ENCODE data around the gene SEC24D. TPM values are rescaled to one million over a fixed set of nuclear protein-coding genes. Genes with fewer than 3 reads are reported as not detected.

The SEC24D gene
- total RNA-seq, 1 experiment from 2014 or later, result 61.5 TPM

DNA sequence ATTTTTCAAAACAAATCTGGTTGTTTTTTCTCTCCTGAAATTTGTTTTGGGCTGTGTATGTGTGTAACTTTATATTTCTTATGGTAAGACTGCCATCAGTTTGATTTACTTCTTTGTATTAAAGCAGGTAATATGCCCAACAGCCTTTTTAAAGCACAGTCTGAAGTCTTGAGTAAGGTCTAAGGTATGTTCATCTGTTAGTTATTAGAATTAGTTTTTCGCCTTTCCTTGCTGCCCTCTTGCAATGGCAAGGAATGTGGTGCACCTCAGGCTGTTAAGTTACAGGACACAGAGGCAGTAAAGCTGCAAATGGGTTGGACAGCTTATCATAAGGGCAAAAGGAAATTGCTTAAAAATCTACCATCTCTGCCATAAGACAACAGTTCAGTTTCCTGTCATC is 79.0 kb downstream of the SEC24D start:
- WGBS (ENCODE audit: extremely low coverage, insufficient read length, low lambda C conversion rate), result no CpG with 5 or more reads among the region's 1 CpG
- H3T11ph ChIP-seq (ENCODE audit: low read length), result no peak overlapping the region
- no peaks in the 10 kb centered on the region for H4K20me1 ChIP-seq (ENCODE audit: control insufficient read depth, insufficient read depth, insufficient read length)
- no peaks in the 10 kb centered on the region for H3K4me1 ChIP-seq (ENCODE audit: insufficient read depth, low read length)
- H3K27ac Mint-ChIP-seq, result no peak overlapping the region; a peak in 1 of 7 replicates
- H2BK15ac ChIP-seq (ENCODE audit: low read depth, low read length), result no peak overlapping the region
- H3K79me2 ChIP-seq (ENCODE audit: insufficient read depth, low read length), result no peaks in the 10 kb centered on the region
- no peak overlapping the region for H4K8ac ChIP-seq (replicated peaks; ENCODE audit: insufficient read length, low read depth, low read length)
- H3K56ac ChIP-seq (ENCODE audit: insufficient read length, low read depth, low read length), result no peak overlapping the region
- H3K79me1 ChIP-seq (ENCODE audit: insufficient read depth, low read depth, low read length, poor library complexity, severe bottlenecking), result no peaks in the 10 kb centered on the region
- H2BK5ac ChIP-seq (ENCODE audit: insufficient read length, low read length), result no peak overlapping the region
- no peak overlapping the region for H2AK5ac ChIP-seq (ENCODE audit: insufficient read length, low read length)
- no peak overlapping the region for H2AFZ ChIP-seq (ENCODE audit: low read length)
- H3K4me3 Mint-ChIP-seq, result no peak overlapping the region
- H3K36me3 Mint-ChIP-seq (ENCODE audit: insufficient read depth in 1 of 3, low read depth in 3 of 3), result peaks cover 3 to 17% (median 7%) of the 10 kb centered on the region in 3 experiments; a peak in 5 of 7 replicates
- no peak overlapping the region for H4K91ac ChIP-seq (ENCODE audit: insufficient read length, low read depth, low read length)
- H3K9me3 ChIP-seq (ENCODE audit: control insufficient read depth, low read depth, low read length), result no peaks in the 10 kb centered on the region
- H3K14ac ChIP-seq (ENCODE audit: insufficient read depth, low read length), result no peak overlapping the region
- TF ChIP-seq, protein P1, sequence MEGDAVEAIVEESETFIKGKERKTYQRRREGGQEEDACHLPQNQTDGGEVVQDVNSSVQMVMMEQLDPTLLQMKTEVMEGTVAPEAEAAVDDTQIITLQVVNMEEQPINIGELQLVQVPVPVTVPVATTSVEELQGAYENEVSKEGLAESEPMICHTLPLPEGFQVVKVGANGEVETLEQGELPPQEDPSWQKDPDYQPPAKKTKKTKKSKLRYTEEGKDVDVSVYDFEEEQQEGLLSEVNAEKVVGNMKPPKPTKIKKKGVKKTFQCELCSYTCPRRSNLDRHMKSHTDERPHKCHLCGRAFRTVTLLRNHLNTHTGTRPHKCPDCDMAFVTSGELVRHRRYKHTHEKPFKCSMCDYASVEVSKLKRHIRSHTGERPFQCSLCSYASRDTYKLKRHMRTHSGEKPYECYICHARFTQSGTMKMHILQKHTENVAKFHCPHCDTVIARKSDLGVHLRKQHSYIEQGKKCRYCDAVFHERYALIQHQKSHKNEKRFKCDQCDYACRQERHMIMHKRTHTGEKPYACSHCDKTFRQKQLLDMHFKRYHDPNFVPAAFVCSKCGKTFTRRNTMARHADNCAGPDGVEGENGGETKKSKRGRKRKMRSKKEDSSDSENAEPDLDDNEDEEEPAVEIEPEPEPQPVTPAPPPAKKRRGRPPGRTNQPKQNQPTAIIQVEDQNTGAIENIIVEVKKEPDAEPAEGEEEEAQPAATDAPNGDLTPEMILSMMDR (conservative IDR thresholded peaks at IDR 0.05), result no peak
- H3K9ac ChIP-seq (ENCODE audit: extremely low read depth, insufficient read length, low read length), result no peak overlapping the region
- no peaks in the 10 kb centered on the region for H3K9me3 Mint-ChIP-seq
- no peaks in the 10 kb centered on the region for H3K27me3 Mint-ChIP-seq (ENCODE audit: low read depth)
- H3K27me3 ChIP-seq (ENCODE audit: insufficient read depth, low read length), result no peaks in the 10 kb centered on the region
- no peak overlapping the region for H3K18ac ChIP-seq (ENCODE audit: insufficient read length, low read depth, low read length)
- no peak overlapping the region for H2BK12ac ChIP-seq (ENCODE audit: insufficient read length, low read depth, low read length)
- no peak overlapping the region for H2BK20ac ChIP-seq (ENCODE audit: low read depth, low read length, poor library complexity, severe bottlenecking)
- H3K4ac ChIP-seq (ENCODE audit: low read depth, low read length), result no peak overlapping the region
- no peaks in the 10 kb centered on the region for H3K23me2 ChIP-seq (ENCODE audit: insufficient read length, low read depth, low read length, poor library complexity, severe bottlenecking)
- peaks cover 13 to 15% of the 10 kb centered on the region in 2 experiments for H3K4me1 Mint-ChIP-seq
- no peak overlapping the region for H3K4me2 ChIP-seq (ENCODE audit: insufficient read depth, insufficient read length, low read length)
- H4K5ac ChIP-seq (ENCODE audit: insufficient read length, low read depth, low read length), result no peak overlapping the region
- DNase-seq, result no peak
- H3K23ac ChIP-seq (ENCODE audit: insufficient read length, low read depth, low read length), result no peak overlapping the region
- H3K27ac ChIP-seq (ENCODE audit: insufficient read length, low read depth, low read length), result no peak overlapping the region
- H2BK120ac ChIP-seq (ENCODE audit: low read depth, low read length, poor library complexity, severe bottlenecking), result no peak overlapping the region
